GM21576 (cell line): ENCODE measurements around the gene SERINC1.
"Not testable (repeated sequence)": the region's sequence is repeated elsewhere in the genome, so short reads cannot be mapped to it uniquely, and the experiment has no call there.

ENCODE experiments used
- ATAC-seq: cut with Tn5 transposase; IDR thresholded peaks from one replicate; pipeline ENCODE4 v1.9.1; 2021; ENCODE audit warnings: mild to moderate bottlenecking, moderate library complexity; ENCODE audit not compliant: unreplicated experiment

Gene SERINC1

GRCh38 chr6:122471107-122472021 is at the start of gene SERINC1:
TSS of gene SERINC1 (minus strand) at chr6:122471807. CDS start at chr6:122471737, 70 bp downstream.
- ATAC-seq, result peak; percentile 99

DNA sequence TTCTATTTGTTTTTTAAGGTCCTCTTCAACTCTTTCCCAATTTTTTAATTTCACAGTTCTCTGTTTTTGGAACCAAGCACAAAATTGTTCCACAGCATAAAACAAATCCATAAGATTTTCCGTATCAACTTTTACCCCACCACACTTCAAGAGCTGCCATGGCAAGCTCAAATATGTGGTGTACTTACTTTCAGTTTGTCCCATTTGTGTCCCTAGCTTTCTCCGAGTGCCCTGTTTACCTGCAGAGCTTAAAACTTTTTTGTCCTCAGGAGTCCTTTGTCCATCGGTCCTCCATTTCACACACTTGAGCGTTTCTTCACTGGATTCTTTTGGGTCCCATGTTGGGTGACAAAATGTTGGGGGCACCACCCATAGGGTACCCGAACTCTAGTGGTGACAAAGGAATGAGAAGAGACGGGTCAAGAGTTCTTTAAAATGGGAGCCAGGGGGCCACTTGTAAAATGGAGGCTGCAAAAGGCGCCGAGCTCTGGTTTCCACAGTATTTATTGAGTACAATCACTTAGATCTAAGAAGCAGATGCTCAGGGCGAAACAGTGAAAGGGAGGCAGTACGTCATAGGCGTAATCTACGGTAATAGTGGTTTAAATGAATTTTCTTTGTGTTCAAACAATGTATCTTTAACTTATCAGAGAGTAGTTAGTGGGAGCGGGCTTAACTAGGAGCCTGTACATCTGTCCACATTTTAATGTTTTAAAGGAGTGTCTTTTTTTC is 39.8 kb upstream of the SERINC1 start:
- ATAC-seq, result no peak

DNA sequence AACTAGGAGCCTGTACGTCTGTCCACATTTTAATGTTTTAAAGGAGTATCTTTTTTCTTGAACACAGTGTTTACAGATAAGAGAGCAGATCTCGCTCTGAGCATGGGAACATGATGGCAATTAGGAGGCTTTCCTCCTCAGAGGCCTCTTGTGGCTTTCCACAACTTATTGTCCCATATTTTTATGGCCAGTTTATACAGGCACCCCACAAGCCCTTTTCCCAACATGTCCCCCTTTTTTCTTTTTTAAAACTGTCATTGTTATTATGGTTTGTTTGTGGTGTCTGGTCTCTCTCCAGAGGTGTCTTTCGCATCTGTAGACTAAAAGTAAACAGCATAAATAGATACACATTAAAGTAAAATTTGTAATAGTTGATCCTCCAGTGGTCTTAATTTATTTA is 33.6 kb upstream of the SERINC1 start:
- not testable (repeated sequence) for ATAC-seq

DNA sequence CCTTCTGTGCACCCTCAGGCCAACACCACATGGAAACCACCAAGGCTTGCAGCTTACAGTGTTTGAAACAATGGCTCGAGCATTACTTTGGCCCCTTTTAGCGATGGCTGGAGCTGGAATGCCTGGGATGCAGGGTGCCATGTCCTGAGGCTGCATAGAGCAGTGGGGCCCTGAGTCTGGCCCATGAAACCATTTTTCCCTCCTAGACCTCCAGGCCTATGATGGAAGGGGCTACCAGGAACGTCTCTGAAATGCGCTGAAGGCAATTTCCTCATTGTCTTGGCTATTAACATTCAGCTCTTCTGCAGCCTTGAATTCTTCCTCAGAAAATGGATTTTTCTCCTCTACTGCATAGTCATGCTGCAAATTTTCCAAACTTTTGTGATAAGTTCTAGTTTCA is 29.9 kb upstream of the SERINC1 start:
- no peak for ATAC-seq

DNA sequence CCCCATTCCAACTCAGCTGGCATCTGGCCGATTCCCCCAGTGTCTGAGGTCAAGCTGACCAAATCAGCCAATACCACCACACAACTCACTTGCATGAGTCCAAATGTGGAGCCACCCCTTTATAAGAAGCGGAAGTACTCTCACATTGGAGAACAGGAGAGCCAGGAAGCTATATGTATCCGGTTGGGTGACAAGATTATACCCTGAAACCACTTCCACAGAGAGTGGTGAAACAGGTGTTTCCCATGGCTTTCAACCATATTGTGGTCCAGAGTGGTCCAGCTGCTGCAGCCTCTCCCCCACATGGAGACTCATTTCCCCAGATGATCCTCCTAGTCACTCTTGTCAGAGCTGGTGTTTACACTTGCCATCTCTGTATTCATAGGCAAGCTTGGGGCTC is 24.0 kb upstream of the SERINC1 start:
- peak; percentile 54 for ATAC-seq

DNA sequence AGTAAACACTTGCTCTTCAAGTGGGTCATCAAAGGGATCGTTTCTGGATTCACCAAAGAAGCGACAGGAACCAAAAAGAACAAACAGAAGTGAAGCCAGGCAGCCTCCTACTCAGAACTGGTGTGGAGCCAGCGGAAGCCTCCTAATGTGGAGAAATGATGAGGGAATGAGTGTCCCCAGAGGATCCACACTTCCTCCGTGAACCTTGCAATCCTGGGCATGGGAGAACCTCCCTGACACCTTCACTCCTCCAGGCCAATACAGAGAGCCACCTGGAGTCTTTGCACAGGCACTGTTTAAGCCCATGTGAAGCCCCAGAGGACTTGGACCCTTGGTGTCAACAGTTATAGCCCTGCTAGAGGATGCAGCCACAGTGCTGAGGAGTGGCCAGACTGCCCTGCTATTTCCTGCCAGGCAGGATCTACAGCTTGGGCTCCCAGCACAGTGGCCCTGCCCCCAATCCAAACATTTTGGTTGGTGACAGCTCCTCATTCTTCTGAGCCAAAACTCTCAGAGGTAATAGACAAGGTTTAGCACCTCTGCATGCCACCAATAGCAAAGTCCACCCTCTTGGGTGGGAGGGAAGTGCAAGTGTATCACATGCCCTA is 23.2 kb upstream of the SERINC1 start:
- ATAC-seq, result no peak

DNA sequence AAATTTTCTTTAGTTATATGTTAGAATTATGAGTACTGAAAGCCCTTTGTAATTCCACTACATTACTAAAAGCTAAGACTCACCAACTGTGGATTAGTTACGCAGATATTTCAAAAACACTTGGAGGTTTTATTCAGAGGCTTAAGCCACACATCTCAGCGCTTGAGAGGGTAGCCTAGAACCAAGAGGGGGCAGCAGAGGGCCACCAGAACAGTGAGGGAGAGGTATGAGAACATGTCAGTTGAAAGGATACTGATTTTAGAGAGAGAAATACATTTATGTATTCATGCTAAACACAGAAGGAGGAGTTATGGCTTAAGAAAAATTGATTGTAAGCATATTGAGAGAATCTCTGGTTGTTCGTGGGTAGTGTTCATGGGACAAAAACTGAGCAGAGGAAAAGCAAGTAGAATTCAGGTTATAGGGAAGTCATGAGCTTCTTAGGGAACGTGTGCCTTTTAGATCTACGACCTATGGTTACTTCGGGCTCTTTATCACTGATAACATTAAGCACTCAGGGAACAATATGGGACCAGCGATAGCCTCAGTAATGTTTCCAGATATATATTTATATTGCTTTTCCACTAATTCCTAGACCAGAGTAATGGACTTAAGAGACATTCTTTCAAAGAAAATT is 20.4 kb upstream of the SERINC1 start:
- peak; percentile 92 for ATAC-seq

GRCh38 chr6:122490607-122491006 is 19.0 kb upstream of the SERINC1 start:
- ATAC-seq, result no peak

DNA sequence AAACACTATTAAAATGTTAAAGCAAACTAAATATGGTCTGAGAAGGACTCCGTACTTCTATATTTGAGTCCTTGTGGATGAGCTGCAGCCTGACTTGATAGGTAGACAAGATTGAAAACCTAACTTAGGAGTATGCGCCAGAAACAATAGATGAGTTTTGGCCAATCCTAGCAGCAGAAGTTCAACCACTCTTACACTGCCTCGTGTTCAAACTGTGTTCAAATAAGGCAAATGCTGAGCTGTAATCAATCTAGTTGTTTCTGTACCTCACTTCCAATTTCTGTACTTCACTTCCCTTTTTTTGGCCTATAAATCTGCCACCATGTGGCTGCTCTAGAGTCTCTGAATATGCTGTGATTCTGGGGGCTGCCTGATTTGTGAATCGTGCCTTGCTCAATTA is 13.2 kb upstream of the SERINC1 start:
- peak; percentile 93 for ATAC-seq

- ATAC-seq, result no peak
Measured at GRCh38 chr6:122482750-122483080, 11.1 kb upstream of the SERINC1 start.

DNA sequence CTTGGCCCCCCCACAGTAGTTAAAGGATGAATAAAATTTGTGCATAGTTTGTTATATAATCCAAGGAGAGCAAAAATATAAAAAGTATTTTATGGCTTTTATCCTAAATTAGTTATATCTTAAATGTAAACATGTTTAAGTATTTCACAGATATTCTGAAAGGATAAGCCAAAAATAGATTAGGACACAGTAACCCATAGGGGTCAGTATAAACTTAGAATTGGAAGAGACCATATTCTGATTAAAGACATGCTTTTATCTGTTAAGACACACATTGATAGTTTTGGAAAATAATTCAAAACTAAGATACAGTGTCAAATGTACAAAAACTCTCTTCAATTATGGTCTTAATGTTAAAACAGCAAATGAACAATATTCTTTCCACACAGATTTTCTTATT is 4.5 kb upstream of the SERINC1 start:
- ATAC-seq, result no peak

GRCh38 chr6:122472022-122472340 is 374 bp upstream of the SERINC1 start:
- ATAC-seq, result peak; percentile 47

- ATAC-seq, result no peak
Measured at GRCh38 chr6:122461885-122462284, 9.7 kb downstream of the SERINC1 start.

- ATAC-seq, result not testable (repeated sequence)
Measured at GRCh38 chr6:122459865-122460416, 11.7 kb downstream of the SERINC1 start.

DNA sequence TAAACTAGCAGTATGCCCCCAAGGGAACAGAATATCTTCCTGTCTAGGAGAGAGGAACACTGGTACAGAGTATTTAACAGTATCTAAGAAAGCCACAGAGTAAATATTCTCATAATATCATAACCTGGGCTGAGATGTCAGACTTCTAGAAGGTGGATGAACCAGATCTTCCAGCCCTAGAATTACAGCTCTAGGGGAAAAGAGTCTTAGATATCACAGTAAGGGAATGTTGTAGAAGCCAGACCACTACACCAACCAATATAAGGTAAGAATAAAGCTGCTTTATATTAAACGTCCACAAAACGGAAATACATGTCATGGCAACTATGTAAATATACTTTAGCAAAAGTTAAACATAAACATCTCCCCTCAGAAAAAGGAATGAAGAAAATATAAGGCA is 12.4 kb downstream of the SERINC1 start:
- no peak for ATAC-seq

GRCh38 chr6:122458087-122458486 is 13.5 kb downstream of the SERINC1 start:
- ATAC-seq, result no peak

DNA sequence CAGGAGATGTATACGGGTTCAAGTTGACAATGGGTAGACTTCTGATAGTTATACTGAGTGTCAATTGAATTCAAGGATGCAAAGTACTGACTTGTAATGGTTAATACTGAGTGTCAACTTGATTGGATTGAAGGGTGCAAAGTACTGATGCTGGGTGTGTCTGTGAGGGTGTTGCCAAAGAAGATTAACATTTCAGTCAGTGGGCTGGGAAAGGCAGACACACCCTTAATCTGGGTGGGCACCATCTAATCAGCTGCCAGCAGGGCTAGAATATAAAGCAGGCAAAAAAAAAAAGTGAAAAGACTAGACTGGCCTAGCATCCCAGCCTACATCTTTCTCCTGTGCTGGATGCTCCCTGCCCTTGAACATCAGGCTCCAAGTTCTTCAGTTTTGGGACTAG is 16.5 kb downstream of the SERINC1 start:
- not testable (repeated sequence) for ATAC-seq

DNA sequence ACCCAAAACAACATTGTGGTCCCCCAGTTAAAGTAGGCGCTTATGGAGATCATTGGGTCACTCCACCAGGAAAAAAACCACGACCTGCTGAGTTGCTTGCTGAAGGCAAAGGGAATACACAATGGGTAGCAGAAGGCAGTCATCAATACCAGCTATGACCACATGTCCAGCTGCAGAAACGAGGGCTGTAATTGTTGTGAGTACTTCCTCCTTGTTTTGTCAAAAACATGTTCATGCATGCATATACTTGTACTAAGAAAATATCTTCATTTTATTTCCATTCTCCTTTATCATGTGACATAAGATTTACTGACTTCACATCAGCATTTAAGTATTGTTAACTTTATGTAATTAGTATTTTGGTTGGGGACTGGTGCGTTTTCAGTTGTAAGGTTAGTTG is 16.9 kb downstream of the SERINC1 start:
- ATAC-seq, result no peak

DNA sequence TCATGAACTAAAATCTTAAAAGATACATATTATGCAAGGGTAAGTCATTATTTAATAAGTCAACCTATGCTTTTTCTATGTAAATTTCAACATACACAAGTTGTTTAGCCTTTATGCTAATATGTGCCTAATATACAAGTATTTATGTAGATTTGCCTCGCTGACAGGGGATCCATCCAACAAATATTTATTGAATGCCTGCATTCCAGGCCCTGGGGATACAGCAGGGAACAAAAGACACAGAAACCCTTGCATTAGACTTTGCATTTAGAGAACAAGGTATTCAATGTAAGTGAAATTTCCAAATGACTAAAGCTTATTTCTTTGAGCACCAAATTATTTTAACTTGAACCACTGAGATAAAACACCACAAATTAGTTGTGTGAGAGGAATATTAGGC is 19.1 kb downstream of the SERINC1 start:
- no peak for ATAC-seq

- ATAC-seq, result no peak
Measured at GRCh38 chr6:122449069-122449468, 22.5 kb downstream of the SERINC1 start.

GRCh38 chr6:122445274-122445673 is 26.3 kb downstream of the SERINC1 start:
- ATAC-seq, result no peak
